Pancreas (tissue), 10 donors: ENCODE data around the gene PLPP1. TPM values are rescaled to one million over a fixed set of nuclear protein-coding genes. Genes with fewer than 3 reads are reported as not detected.
"Not testable (repeated sequence)": the region's sequence is repeated elsewhere in the genome, so short reads cannot be mapped to it uniquely, and the experiment has no call there.

Experiments
- ATAC-seq, 4 donors: fragments of 200-7000 bp; cut with Tn5 transposase; one replicate each; pipeline versions ENCODE4 v1.8.0 to v1.9.1; 2020; ENCODE audit warnings: mild to moderate bottlenecking in 4 of 4, moderate library complexity in 4 of 4
- DNase-seq, 6 donors: peaks; one replicate each; pipeline ENCODE4 v3.0.0-alpha.2; 2020
- FAIRE-seq: peaks from 2 replicates; lab custom pipeline; 2012; peaks lifted over from hg19 to GRCh38; lab: Jason Lieb, UNC
- H3K27ac ChIP-seq, 4 donors: fragments of 200-600 bp; sonication (generic); 1 replicate in 3 of 4; 2 replicates in 1 of 4; pipeline versions ENCODE4 v1.5.0 to v1.8.0; 2020
- H3K27me3 ChIP-seq, 4 donors: fragments of 200-600 bp; one replicate each; pipeline ENCODE4 v1.8.0; 2021
- H3K36me3 ChIP-seq, 3 donors: fragments of 200-600 bp; sonication (generic) in 1 of 3; one replicate each; pipeline versions ENCODE4 v1.5.0 to v1.8.0; 2020 to 2021
- H3K4me1 ChIP-seq, 3 donors: fragments of 200-600 bp; one replicate each; pipeline ENCODE4 v1.8.0; 2021
- H3K4me3 ChIP-seq, 4 donors: fragments of 200-600 bp; sonication (generic) in 2 of 4; one replicate each; pipeline versions ENCODE4 v1.5.0 to v1.8.0; 2020 to 2021
- H3K9me3 ChIP-seq, 4 donors: fragments of 200-600 bp; one replicate each; pipeline ENCODE4 v1.8.0; 2021
- CTCF ChIP-seq, 4 donors: fragments of 200-600 bp; sonication (generic) in 3 of 4; IDR thresholded peaks; one replicate each; pipeline versions ENCODE4 v1.5.0 to v1.8.0; 2021; ENCODE audit warnings: antibody characterized with exemption in 4 of 4
- WGBS, 2 donors: extraction: QIAGEN DNeasy Blood & Tissue Kit; methylation state at CpG; one replicate each; pipeline ENCODE4 v1.1.7; 2013; 5-methylcytosine and 5-hydroxymethylcytosine counted together
- intact Hi-C, 3 donors: fragments of 100-400 bp; cut with DNase I; formaldehyde crosslinking; loops; one replicate each; pipeline versions ENCODE4 v1.11.1 to v1.14.2; 2022
- polyA plus RNA-seq, 2 donors: library from polyadenylated mRNA; stranded (reverse); fragments of 200-250 nt; gene quantifications; one replicate each; pipeline ENCODE4 v1.2.3, GENCODE V29; 2013
- total RNA-seq, 6 donors: library from RNA; stranded (reverse); fragmentation: NEBNext Ultra II Directional in 4 of 6; extraction: Animal tissue kit (Norgen Biotek cat#: 25700) in 4 of 6; gene quantifications; one replicate each; pipeline versions ENCODE4 v1.2.1 to v1.2.4, GENCODE V29; 2021 to 2023
- donor health status: healthy with polysubstance abuse.
- donor health status: DM: no; HTN: no; CAD: no; lungs with moderate emphysema.
- donor health status: DM: no; HTN: no; CAD: no.
- donor health status: control.
- donor health status: control.
- donor health status: Bipolar disorder and iron deficiency.
- donor health status: DM: yes; HTN: yes; CAD: no.
- donor health status: DM: no; HTN: no; CAD: no.
- donor health status: DM: no; HTN: no; CAD: no.
- donor health status: DM: yes; HTN: yes; CAD: no.

PLPP1 gene
- total and polyA plus RNA-seq, 8 donors: 11.5 to 34.9 (median 20.6) TPM

- no peak for TF ChIP-seq CTCF (IDR thresholded peaks at IDR 0.05)
- ATAC-seq: no peak
- DNase-seq: no peak
- H3K9me3 ChIP-seq: no peaks in the 10 kb centered on the region
- WGBS, 2 donors: 92 to 97% methylated on average over 1 of the region's 1 CpG
- no peak for FAIRE-seq
- no peaks in the 10 kb centered on the region for H3K36me3 ChIP-seq
- no peaks in the 10 kb centered on the region for H3K27me3 ChIP-seq
- no peaks in the 10 kb centered on the region for H3K4me1 ChIP-seq
- intact Hi-C loops: no loop called here
- no peak overlapping the region for H3K4me3 ChIP-seq
- no peak overlapping the region for H3K27ac ChIP-seq
These were observed 6.4 kb upstream of the PLPP1 start for GRCh38 chr5:55541056-55541635.

- no peak overlapping the region for H3K27ac ChIP-seq
- H3K9me3 ChIP-seq: no peaks in the 10 kb centered on the region
- H3K27me3 ChIP-seq: no peaks in the 10 kb centered on the region
- no peaks in the 10 kb centered on the region for H3K36me3 ChIP-seq
- DNase-seq: no peak
- intact Hi-C loops: no loop called here
- no peak for FAIRE-seq
- 40 to 43% methylated on average over 2 of the region's 2 CpGs for WGBS, 2 donors
- peaks cover 0 to 4% (median 0%) of the 10 kb centered on the region in 3 donors for H3K4me1 ChIP-seq
- no peak for ATAC-seq
- no peak overlapping the region for H3K4me3 ChIP-seq
- no peak for TF ChIP-seq CTCF (IDR thresholded peaks at IDR 0.05)
These were observed 5.8 kb upstream of the PLPP1 start for GRCh38 chr5:55540525-55540924.

- no peak for FAIRE-seq
- intact Hi-C loops: no loop called here
- H3K27ac ChIP-seq: no peak overlapping the region
These were observed 5.3 kb upstream of the PLPP1 start for GRCh38 chr5:55540024-55540423.

GRCh38 chr5:55538661-55539060 is 3.9 kb upstream of the PLPP1 start:
- intact Hi-C loops: no loop called here
- no peak for TF ChIP-seq CTCF (IDR thresholded peaks at IDR 0.05)
- no peak overlapping the region for H3K27ac ChIP-seq
- FAIRE-seq (no peak), DNase-seq (no peak), ATAC-seq (no peak)
- H3K36me3 ChIP-seq: no peaks in the 10 kb centered on the region
- no peaks in the 10 kb centered on the region for H3K9me3 ChIP-seq
- H3K4me3 ChIP-seq: no peak overlapping the region
- H3K27me3 ChIP-seq: no peaks in the 10 kb centered on the region
- WGBS, 2 donors: 48 to 71% methylated on average over 2 of the region's 2 CpGs
- peaks cover 0 to 6% (median 0%) of the 10 kb centered on the region in 3 donors for H3K4me1 ChIP-seq

More at GRCh38 chr5:55540024-55540423, 5.3 kb upstream of the PLPP1 start:
- DNase-seq: no peak
- Histone ChIP-seq H3K4me1 (peaks cover 0 to 6% (median 0%) of the 10 kb centered on the region in 3 donors), H3K36me3 (no peaks in the 10 kb centered on the region), H3K27me3 (no peaks in the 10 kb centered on the region), H3K9me3 (no peaks in the 10 kb centered on the region), H3K4me3 (no peak overlapping the region)
- no peak for TF ChIP-seq CTCF (IDR thresholded peaks at IDR 0.05)
- WGBS, 2 donors: 78 to 89% methylated on average over 1 of the region's 1 CpG
- ATAC-seq: no peak

GRCh38 chr5:55537315-55537714 is 2.6 kb upstream of the PLPP1 start:
- peaks cover 0 to 16% (median 6%) of the 10 kb centered on the region in 3 donors for H3K4me1 ChIP-seq
- WGBS, 2 donors: 95 to 98% methylated on average over 8 of the region's 8 CpGs
- ATAC-seq, H3K36me3 ChIP-seq, DNase-seq, H3K4me3 ChIP-seq, intact Hi-C loops, FAIRE-seq, H3K9me3 ChIP-seq, H3K27me3 ChIP-seq, H3K27ac ChIP-seq: not testable (repeated sequence)
